ENCODE data around the gene COL2A1.

Gene COL2A1

DNA sequence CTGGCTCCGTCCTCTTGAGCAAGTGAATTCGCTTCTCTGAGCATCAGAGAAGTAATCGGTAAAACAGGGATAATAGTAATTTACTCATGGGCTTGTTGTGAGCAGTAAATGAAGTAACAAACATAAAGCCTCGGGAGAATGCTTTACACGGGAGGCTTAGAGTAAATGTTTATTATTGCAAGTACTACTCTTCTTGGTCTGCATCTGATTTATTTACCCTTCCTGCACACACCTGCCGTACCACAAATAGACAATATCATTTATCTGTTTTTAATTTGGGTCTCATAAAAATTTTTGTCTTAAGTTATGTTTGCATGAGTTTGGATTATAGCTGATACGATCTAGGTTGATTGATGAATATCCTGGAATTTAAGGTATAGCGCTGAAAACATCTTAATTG, 7.8 kb upstream of the COL2A1 start:
- DNase-seq (ENCODE audit: low spot score): no peak
- H3K4me1 Mint-ChIP-seq (ENCODE audit: low read depth): no peaks in the 10 kb centered on the region
- no peak overlapping the region for H3K27ac Mint-ChIP-seq
- H3K36me3 Mint-ChIP-seq (ENCODE audit: low read depth): no peaks in the 10 kb centered on the region
- no peaks in the 10 kb centered on the region for H3K9me3 Mint-ChIP-seq
- H3K27me3 Mint-ChIP-seq (ENCODE audit: low read depth): peaks cover 62% of the 10 kb centered on the region
- H3K4me3 Mint-ChIP-seq: no peak overlapping the region

GRCh38 chr12:48010366-48010970, 6.2 kb upstream of the COL2A1 start:
- Mint-ChIP-seq H3K36me3 (ENCODE audit: low read depth) (no peaks in the 10 kb centered on the region), H3K4me1 (ENCODE audit: low read depth) (no peaks in the 10 kb centered on the region), H3K27me3 (ENCODE audit: low read depth) (peaks cover 73% of the 10 kb centered on the region), H3K4me3 (no peak overlapping the region), H3K9me3 (no peaks in the 10 kb centered on the region), H3K27ac (no peak overlapping the region)
- DNase-seq (ENCODE audit: low spot score): no peak

- Mint-ChIP-seq H3K27ac (no peak overlapping the region), H3K9me3 (no peaks in the 10 kb centered on the region), H3K4me1 (ENCODE audit: low read depth) (no peaks in the 10 kb centered on the region), H3K36me3 (ENCODE audit: low read depth) (no peaks in the 10 kb centered on the region), H3K27me3 (ENCODE audit: low read depth) (peaks cover 76% of the 10 kb centered on the region), H3K4me3 (no peak overlapping the region)
- no peak for DNase-seq (ENCODE audit: low spot score)
Measured at GRCh38 chr12:48009471-48009870, 5.2 kb upstream of the COL2A1 start.

- Mint-ChIP-seq H3K4me1 (ENCODE audit: low read depth) (no peaks in the 10 kb centered on the region), H3K27ac (no peak overlapping the region), H3K9me3 (no peaks in the 10 kb centered on the region), H3K36me3 (ENCODE audit: low read depth) (no peaks in the 10 kb centered on the region), H3K27me3 (ENCODE audit: low read depth) (peaks cover 76% of the 10 kb centered on the region), H3K4me3 (no peak overlapping the region)
- no peak for DNase-seq (ENCODE audit: low spot score)
Measured at GRCh38 chr12:48008950-48009349, 4.7 kb upstream of the COL2A1 start.

GRCh38 chr12:48008349-48008748, 4.1 kb upstream of the COL2A1 start:
- Mint-ChIP-seq H3K4me3 (no peak overlapping the region), H3K27ac (no peak overlapping the region), H3K27me3 (ENCODE audit: low read depth) (peaks cover 82% of the 10 kb centered on the region), H3K36me3 (ENCODE audit: low read depth) (no peaks in the 10 kb centered on the region), H3K4me1 (ENCODE audit: low read depth) (peaks cover 4% of the 10 kb centered on the region), H3K9me3 (no peaks in the 10 kb centered on the region)
- no peak for DNase-seq (ENCODE audit: low spot score)

DNA sequence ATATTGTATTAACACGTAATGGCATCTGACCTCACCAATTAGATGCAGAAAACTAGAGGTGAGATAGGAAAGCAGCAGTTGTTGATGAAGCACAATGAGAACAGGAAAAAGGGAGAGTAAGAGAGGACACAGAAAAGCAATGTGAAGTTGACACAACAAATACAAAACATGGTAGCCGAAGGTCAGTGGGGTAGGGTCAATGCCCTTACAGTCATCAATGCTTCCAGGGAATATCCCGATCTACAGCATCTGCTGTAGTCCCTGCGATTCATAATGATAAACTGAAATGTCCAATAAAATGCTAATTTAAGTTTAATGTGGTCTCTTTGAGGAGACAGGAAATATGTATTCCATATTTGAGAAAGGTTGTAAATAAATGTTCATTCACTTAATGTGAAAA, 2.9 kb upstream of the COL2A1 start:
- H3K9me3 Mint-ChIP-seq: no peaks in the 10 kb centered on the region
- no peaks in the 10 kb centered on the region for H3K36me3 Mint-ChIP-seq (ENCODE audit: low read depth)
- no peak overlapping the region for H3K4me3 Mint-ChIP-seq
- peaks cover 12% of the 10 kb centered on the region for H3K4me1 Mint-ChIP-seq (ENCODE audit: low read depth)
- H3K27me3 Mint-ChIP-seq (ENCODE audit: low read depth): peaks cover 85% of the 10 kb centered on the region
- H3K27ac Mint-ChIP-seq: no peak overlapping the region
- no peak for DNase-seq (ENCODE audit: low spot score)

- H3K4me3 Mint-ChIP-seq: peak overlapping the region; percentile 40
- H3K36me3 Mint-ChIP-seq (ENCODE audit: low read depth): no peaks in the 10 kb centered on the region
- no peak for DNase-seq (ENCODE audit: low spot score)
- no peak overlapping the region for H3K27ac Mint-ChIP-seq
- no peaks in the 10 kb centered on the region for H3K9me3 Mint-ChIP-seq
- peaks cover 88% of the 10 kb centered on the region for H3K27me3 Mint-ChIP-seq (ENCODE audit: low read depth)
- peaks cover 19% of the 10 kb centered on the region for H3K4me1 Mint-ChIP-seq (ENCODE audit: low read depth)
Measured at GRCh38 chr12:48005750-48006021, 1.4 kb upstream of the COL2A1 start.

GRCh38 chr12:48005001-48005749, 899 bp upstream of the COL2A1 start:
- Mint-ChIP-seq H3K4me1 (ENCODE audit: low read depth) (peaks cover 19% of the 10 kb centered on the region), H3K27me3 (ENCODE audit: low read depth) (peaks cover 92% of the 10 kb centered on the region), H3K4me3 (peak overlapping the region; percentile 40), H3K27ac (no peak overlapping the region), H3K9me3 (no peaks in the 10 kb centered on the region), H3K36me3 (ENCODE audit: low read depth) (no peaks in the 10 kb centered on the region)
- DNase-seq (ENCODE audit: low spot score): no peak

DNA sequence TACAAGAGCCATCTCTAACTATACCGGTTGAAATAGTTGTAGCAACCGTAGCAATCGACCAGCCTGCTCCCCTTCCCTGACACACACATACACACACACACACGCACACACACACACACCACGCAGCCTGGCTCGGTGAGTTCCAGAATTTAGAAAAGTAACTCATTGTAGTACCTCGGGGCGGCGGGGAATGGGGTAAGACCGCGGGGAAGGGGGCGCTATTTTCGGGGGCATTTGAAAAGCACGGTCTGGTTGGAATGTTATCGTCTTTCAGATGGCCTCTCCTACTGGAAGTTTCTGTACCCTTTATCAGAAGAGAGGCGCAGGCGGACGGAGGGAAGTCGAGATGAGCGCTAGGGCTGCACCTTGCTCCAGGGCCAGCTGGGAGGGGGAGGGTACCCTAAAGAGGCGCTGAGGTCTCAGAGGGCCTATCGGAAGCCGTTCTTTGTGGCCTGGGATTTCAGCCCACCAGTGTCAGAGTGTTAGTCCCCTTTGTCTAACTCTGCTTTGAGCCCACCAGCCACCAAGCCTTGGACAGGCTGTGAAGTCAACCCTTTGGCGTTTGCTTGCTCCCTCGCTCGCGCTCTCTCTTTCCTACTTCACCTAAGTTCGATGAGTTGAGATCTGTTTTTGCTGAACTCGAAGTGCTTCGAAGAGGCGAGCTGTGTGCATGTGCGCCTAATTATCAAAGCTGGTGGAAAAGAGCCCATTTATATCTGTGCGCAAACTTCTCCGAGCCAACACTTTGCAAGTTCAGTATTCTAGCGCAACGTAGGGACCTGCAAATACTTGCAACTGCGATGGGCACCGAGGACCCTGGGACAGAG, 837 bp downstream of the COL2A1 start:
- no peak for DNase-seq (ENCODE audit: low spot score)
- Mint-ChIP-seq H3K36me3 (ENCODE audit: low read depth) (no peaks in the 10 kb centered on the region), H3K4me1 (ENCODE audit: low read depth) (peaks cover 19% of the 10 kb centered on the region), H3K4me3 (peak overlapping the region; percentile 75), H3K9me3 (no peaks in the 10 kb centered on the region), H3K27ac (no peak overlapping the region), H3K27me3 (ENCODE audit: low read depth) (peaks cover 93% of the 10 kb centered on the region)

DNA sequence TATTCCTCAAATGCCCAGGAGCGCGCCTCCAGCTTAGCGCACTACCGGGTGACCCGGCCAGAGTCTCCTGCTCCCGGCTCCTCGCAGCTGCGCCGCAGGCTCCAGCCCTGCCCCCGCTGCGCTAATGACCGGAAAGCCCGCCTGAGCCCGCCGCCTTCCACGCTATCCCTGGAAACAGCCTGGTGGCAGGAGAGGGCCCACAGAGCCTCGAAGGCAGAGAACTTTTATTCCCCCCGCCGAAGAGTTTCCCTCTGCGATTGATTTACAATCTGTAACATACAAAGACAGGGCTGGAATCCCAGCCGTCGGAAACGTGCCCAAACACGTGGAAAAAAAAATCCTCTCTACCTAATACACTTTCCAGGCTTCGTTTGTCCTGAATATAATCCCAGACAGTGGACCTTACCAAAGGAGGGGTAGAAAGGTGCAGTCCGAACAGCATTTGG, 1.5 kb downstream of the COL2A1 start:
- Mint-ChIP-seq H3K27me3 (ENCODE audit: low read depth) (peaks cover 94% of the 10 kb centered on the region), H3K27ac (no peak overlapping the region), H3K9me3 (no peaks in the 10 kb centered on the region), H3K36me3 (ENCODE audit: low read depth) (no peaks in the 10 kb centered on the region), H3K4me3 (peak overlapping the region; percentile 75), H3K4me1 (ENCODE audit: low read depth) (peaks cover 19% of the 10 kb centered on the region)
- no peak for DNase-seq (ENCODE audit: low spot score)

DNA sequence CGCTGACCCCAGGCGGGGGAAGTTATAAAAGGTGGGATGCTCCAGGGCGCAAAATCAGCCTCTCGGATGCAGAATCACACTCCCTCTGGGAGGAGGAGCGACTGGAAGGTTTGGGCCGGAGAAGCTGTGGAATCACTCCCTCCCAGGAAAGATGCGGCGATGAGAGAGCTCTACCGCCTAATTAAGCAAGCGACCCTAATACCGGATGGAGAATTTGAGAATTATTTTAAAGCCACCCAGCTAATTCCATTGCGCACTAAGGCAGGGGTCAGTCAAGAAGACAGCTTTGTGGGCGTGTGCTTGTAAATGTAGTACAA, 1.9 kb downstream of the COL2A1 start:
- no peaks in the 10 kb centered on the region for H3K36me3 Mint-ChIP-seq (ENCODE audit: low read depth)
- peaks cover 19% of the 10 kb centered on the region for H3K4me1 Mint-ChIP-seq (ENCODE audit: low read depth)
- no peak for DNase-seq (ENCODE audit: low spot score)
- H3K9me3 Mint-ChIP-seq: no peaks in the 10 kb centered on the region
- H3K27ac Mint-ChIP-seq: no peak overlapping the region
- H3K27me3 Mint-ChIP-seq (ENCODE audit: low read depth): peaks cover 93% of the 10 kb centered on the region
- peak overlapping the region; percentile 75 for H3K4me3 Mint-ChIP-seq

- peaks cover 93% of the 10 kb centered on the region for H3K27me3 Mint-ChIP-seq (ENCODE audit: low read depth)
- H3K4me3 Mint-ChIP-seq: peak overlapping the region; percentile 75
- no peak overlapping the region for H3K27ac Mint-ChIP-seq
- peaks cover 19% of the 10 kb centered on the region for H3K4me1 Mint-ChIP-seq (ENCODE audit: low read depth)
- DNase-seq (ENCODE audit: low spot score): no peak
- H3K9me3 Mint-ChIP-seq: no peaks in the 10 kb centered on the region
- no peaks in the 10 kb centered on the region for H3K36me3 Mint-ChIP-seq (ENCODE audit: low read depth)
Measured at GRCh38 chr12:48001505-48002413, 2.5 kb downstream of the COL2A1 start.

GRCh38 chr12:48000878-48001504, 3.3 kb downstream of the COL2A1 start:
- Mint-ChIP-seq H3K9me3 (no peaks in the 10 kb centered on the region), H3K4me1 (ENCODE audit: low read depth) (peaks cover 19% of the 10 kb centered on the region), H3K27me3 (ENCODE audit: low read depth) (peaks cover 89% of the 10 kb centered on the region), H3K36me3 (ENCODE audit: low read depth) (no peaks in the 10 kb centered on the region), H3K4me3 (peak overlapping the region; percentile 75), H3K27ac (peak overlapping the region; percentile 47)
- DNase-seq (ENCODE audit: low spot score): no peak

All from T-helper 2 cell treated with Interferon-gamma antibody and Interleukin-4, amounts not matched to agents 5 μg/mL and 100 μg/mL, for 36 hours (primary cell).